ENCODE measurements around the gene APOB. TPM values are rescaled to one million over a fixed set of nuclear protein-coding genes. Genes with fewer than 3 reads are reported as not detected.
A peak's percentile ranks its signal among the peaks of the same experiment; 100 is the strongest.

The APOB gene
- total RNA-seq, 1 experiment from 2014 or later = 234 TPM

DNA sequence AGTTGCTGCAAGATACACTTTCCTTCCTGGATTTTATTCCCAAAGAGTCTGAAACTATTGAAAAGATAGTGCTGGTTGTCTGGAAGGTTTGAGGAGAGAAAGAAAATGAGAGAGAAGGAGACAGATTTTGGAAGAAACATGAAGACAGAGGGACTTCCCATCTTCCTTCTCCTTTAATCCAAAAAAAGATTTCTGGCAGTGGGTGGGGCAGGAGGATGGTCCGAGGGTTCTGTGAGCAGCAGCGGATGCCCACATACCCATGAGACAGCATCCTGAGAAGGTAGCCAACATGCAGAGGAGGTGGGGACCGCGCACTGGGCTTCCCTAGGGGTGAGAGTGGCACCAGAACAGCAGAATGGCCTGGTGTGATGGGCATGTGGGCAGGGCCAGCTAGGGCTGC is 84.6 kb downstream of the APOB start:
- Histone ChIP-seq H3K9me3 (no peaks in the 10 kb centered on the region), H3K36me3 (ENCODE audit: control insufficient read depth, insufficient read depth, low read length) (no peaks in the 10 kb centered on the region), H3K27me3 (replicated peaks; ENCODE audit: control insufficient read depth, insufficient read depth, low read length) (no peaks in the 10 kb centered on the region), H3K4me1 (0 out of 2 replicates have a peak, but pooled peaks cover 5% of the 10 kb centered on the region), H3K4me3 (ENCODE audit: low read depth, low read length) (no peak overlapping the region)
- Mint-ChIP-seq H3K4me1 (ENCODE audit: low read depth, unreplicated experiment) (no peaks in the 10 kb centered on the region), H3K4me3 (ENCODE audit: unreplicated experiment) (no peak overlapping the region), H3K27ac (ENCODE audit: unreplicated experiment) (no peak overlapping the region), H3K27me3 (ENCODE audit: insufficient read depth, unreplicated experiment) (peaks cover 3% of the 10 kb centered on the region), H3K9me3 (ENCODE audit: unreplicated experiment) (no peaks in the 10 kb centered on the region), H3K36me3 (ENCODE audit: insufficient read depth, unreplicated experiment) (no peaks in the 10 kb centered on the region)
- CTCF ChIA-PET = interaction anchor here (1.5 kb wide), 1 partner anchor 298 kb away, joined by 6 read pairs; no protein-coding TSS in a partner anchor
- no TSS peak for BruUV-seq (replicated peaks)
- POLR2A ChIA-PET = no interaction called here
- no peak for DNase-seq
- TF ChIP-seq, protein P1, sequence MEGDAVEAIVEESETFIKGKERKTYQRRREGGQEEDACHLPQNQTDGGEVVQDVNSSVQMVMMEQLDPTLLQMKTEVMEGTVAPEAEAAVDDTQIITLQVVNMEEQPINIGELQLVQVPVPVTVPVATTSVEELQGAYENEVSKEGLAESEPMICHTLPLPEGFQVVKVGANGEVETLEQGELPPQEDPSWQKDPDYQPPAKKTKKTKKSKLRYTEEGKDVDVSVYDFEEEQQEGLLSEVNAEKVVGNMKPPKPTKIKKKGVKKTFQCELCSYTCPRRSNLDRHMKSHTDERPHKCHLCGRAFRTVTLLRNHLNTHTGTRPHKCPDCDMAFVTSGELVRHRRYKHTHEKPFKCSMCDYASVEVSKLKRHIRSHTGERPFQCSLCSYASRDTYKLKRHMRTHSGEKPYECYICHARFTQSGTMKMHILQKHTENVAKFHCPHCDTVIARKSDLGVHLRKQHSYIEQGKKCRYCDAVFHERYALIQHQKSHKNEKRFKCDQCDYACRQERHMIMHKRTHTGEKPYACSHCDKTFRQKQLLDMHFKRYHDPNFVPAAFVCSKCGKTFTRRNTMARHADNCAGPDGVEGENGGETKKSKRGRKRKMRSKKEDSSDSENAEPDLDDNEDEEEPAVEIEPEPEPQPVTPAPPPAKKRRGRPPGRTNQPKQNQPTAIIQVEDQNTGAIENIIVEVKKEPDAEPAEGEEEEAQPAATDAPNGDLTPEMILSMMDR (IDR thresholded peaks at IDR 0.05; ENCODE audit: insufficient read depth in 1 of 2, low read depth in 1 of 2, low read length in 1 of 2, severe bottlenecking in 1 of 2, unreplicated experiment in 1 of 2) = no peak
- intact Hi-C loops (cut with micrococcal nuclease; ENCODE audit: unreplicated experiment) = no loop called here

DNA sequence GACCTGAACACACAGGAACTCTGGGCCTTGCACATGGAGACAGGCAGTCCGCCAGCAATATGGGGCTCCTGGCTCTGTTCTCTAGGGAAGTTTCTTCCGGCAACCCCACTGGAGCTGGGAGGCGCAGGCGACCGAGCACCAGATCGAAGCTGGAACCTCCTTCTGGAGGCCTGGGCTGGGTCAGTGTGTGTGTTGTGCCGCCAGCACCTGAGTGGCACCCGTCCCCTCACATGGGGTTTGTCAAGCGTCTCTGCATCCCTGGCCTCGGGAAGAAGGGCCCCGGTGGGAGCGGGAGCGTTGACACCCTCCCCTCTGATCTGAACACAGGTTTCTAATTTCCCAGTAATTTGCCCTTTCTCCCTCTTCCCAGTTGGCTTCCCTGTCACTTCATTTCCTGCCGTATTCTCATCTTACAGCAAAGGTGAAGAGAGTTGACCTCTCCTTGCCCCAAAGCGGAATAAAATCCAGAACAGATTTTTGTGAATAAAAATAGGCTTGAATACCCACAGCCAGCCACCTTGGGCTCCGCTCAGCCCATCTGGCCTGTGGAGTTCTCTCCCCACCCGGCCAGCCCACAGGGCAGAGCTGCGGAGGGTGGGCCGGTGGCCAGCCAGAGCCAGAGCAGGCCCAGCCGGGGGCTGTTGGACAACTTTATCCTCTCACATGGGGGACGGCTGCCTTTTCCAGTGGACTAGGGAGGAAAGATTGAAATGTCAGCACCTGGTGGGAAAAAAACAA is 85.9 kb downstream of the APOB start:
- H3K27me3 ChIP-seq (replicated peaks; ENCODE audit: control insufficient read depth, insufficient read depth, low read length) = no peaks in the 10 kb centered on the region
- H3K9me3 ChIP-seq = no peaks in the 10 kb centered on the region
- DNase-seq = no peak
- POLR2A ChIA-PET = no interaction called here
- no TSS peak for BruUV-seq (replicated peaks)
- no peaks in the 10 kb centered on the region for H3K36me3 Mint-ChIP-seq (ENCODE audit: insufficient read depth, unreplicated experiment)
- intact Hi-C loops (cut with micrococcal nuclease; ENCODE audit: unreplicated experiment) = no loop called here
- TF ChIP-seq, protein P1 (IDR thresholded peaks at IDR 0.05; ENCODE audit: insufficient read depth in 1 of 2, low read depth in 1 of 2, low read length in 1 of 2, severe bottlenecking in 1 of 2, unreplicated experiment in 1 of 2) = no peak
- no peaks in the 10 kb centered on the region for H3K4me1 Mint-ChIP-seq (ENCODE audit: low read depth, unreplicated experiment)
- H3K9me3 Mint-ChIP-seq (ENCODE audit: unreplicated experiment) = no peaks in the 10 kb centered on the region
- H3K4me1 ChIP-seq = 0 out of 2 replicates have a peak, but pooled peaks cover 5% of the 10 kb centered on the region
- H3K4me3 Mint-ChIP-seq (ENCODE audit: unreplicated experiment) = no peak overlapping the region
- no peaks in the 10 kb centered on the region for H3K36me3 ChIP-seq (ENCODE audit: control insufficient read depth, insufficient read depth, low read length)
- H3K4me3 ChIP-seq (ENCODE audit: low read depth, low read length) = no peak overlapping the region
- H3K27ac Mint-ChIP-seq (ENCODE audit: unreplicated experiment) = no peak overlapping the region
- peaks cover 3% of the 10 kb centered on the region for H3K27me3 Mint-ChIP-seq (ENCODE audit: insufficient read depth, unreplicated experiment)
- CTCF ChIA-PET = no interaction called here

DNA sequence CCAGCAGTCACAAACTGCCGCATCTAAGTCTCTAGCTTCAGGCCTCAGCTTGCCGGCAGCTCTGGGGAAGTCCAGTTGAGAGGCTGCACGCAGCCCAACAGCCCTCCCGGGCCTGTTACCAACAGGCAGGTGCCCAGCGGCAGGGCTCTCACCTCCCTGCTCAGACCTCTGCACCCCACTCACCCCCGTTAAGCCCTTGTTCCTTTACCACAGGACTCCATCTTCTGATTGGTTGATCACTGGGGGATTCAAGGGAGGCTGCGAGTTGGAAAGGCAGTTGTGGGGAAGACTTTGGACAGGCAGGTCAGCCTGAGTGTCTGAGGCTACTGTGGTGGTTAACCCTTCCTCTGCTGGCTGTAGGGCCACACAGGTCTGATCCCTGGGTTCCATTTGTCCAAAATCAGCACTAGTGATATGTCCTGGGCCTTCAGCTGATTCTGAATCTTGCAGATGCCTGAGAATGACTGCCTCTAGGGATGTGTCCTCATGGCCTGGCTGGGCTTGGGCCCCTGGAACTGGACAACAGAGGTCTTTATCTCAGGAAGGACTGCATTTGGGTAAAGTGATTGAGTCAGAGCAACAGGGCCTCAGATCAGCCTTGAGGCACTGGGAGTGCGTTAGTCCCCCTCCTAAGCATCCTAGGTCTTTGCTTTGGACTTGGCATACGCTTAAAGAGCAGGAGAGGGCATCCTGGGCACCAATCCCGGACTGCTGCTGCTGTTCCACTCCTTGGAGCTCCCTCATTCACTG is 88.4 kb downstream of the APOB start:
- no TSS peak for BruUV-seq (replicated peaks)
- CTCF ChIA-PET = interaction anchor here (1.5 kb wide), 1 partner anchor 279 kb away, joined by 4 read pairs; no protein-coding TSS in a partner anchor

More for the DNA sequence above, 88.4 kb downstream of the APOB start:
- Mint-ChIP-seq H3K4me1 (ENCODE audit: low read depth, unreplicated experiment) (no peaks in the 10 kb centered on the region), H3K36me3 (ENCODE audit: insufficient read depth, unreplicated experiment) (no peaks in the 10 kb centered on the region), H3K27ac (ENCODE audit: unreplicated experiment) (no peak overlapping the region), H3K9me3 (ENCODE audit: unreplicated experiment) (no peaks in the 10 kb centered on the region), H3K4me3 (ENCODE audit: unreplicated experiment) (no peak overlapping the region), H3K27me3 (ENCODE audit: insufficient read depth, unreplicated experiment) (no peaks in the 10 kb centered on the region)
- Histone ChIP-seq H3K27me3 (replicated peaks; ENCODE audit: control insufficient read depth, insufficient read depth, low read length) (no peaks in the 10 kb centered on the region), H3K4me3 (ENCODE audit: low read depth, low read length) (no peak overlapping the region), H3K4me1 (0 out of 2 replicates have a peak, but pooled peaks cover 5% of the 10 kb centered on the region), H3K9me3 (no peaks in the 10 kb centered on the region), H3K36me3 (ENCODE audit: control insufficient read depth, insufficient read depth, low read length) (no peaks in the 10 kb centered on the region)
- POLR2A ChIA-PET = no interaction called here
- TF ChIP-seq, protein P1 (IDR thresholded peaks at IDR 0.05; ENCODE audit: insufficient read depth in 1 of 2, low read depth in 1 of 2, low read length in 1 of 2, severe bottlenecking in 1 of 2, unreplicated experiment in 1 of 2) = no peak
- DNase-seq = peak in 1 of 2 experiments; percentile 41
- intact Hi-C loops (cut with micrococcal nuclease; ENCODE audit: unreplicated experiment) = no loop called here

Measured in Caco-2 (cell line).